NCI-H2107 treated with DMSO at 0.1 percent for 48 hours (cell line): ENCODE results near the gene SERPINA6.
"Not testable (repeated sequence)": the region's sequence is repeated elsewhere in the genome, so short reads cannot be mapped to it uniquely, and the experiment has no call there.

Source experiments
- DNase-seq: peaks from one replicate; lab custom pipeline; 2025; ENCODE audit not compliant: unreplicated experiment; lab: John Stamatoyannopoulos, UW

The SERPINA6 gene

GRCh38 chr14:94355191-94355794, 32.2 kb upstream of the SERPINA6 start:
- no peak for DNase-seq

- DNase-seq, result no peak
These were observed 31.6 kb upstream of the SERPINA6 start for GRCh38 chr14:94354638-94355185.

GRCh38 chr14:94354190-94354589, 31.1 kb upstream of the SERPINA6 start:
- not testable (repeated sequence) for DNase-seq

DNA sequence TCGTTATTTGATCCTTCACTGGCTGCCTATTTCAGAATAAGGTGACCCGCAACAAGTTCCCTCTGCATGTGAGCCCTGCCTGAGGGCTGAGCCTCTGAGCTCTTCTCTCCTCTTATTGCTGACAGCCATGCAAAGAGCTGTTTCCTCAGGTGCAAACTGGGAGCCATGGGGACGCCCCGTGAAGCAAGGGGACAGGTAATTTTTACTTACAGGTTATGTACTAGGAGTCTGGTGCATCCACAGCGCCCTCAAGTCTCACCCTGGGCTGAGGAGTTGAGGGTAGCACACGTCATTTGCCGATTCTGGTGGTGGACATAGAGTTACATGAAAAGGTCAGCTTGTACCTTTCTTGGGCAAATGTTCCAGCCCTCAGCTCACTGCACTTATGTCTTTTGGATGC, 26.1 kb upstream of the SERPINA6 start:
- DNase-seq, result no peak

DNA sequence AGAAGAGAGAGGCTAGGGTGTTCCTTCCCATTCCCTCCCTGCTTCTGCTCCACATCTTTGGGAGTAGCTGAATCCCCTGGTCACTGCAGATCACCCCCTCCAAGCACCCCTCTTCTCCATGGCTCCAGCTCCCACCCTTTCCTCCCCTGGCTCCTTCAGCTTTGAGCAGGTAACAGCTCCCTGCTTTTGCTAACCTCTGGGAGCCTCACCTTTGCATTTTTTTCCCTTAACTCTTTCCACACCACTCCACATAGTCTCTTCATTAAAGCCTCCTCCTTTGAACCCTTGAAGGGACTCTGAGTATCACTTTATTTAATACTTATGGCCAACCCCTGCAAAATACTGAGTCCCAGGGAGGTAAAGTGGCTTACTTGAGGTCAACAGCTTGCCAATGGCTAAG, 25.7 kb upstream of the SERPINA6 start:
- no peak for DNase-seq

DNA sequence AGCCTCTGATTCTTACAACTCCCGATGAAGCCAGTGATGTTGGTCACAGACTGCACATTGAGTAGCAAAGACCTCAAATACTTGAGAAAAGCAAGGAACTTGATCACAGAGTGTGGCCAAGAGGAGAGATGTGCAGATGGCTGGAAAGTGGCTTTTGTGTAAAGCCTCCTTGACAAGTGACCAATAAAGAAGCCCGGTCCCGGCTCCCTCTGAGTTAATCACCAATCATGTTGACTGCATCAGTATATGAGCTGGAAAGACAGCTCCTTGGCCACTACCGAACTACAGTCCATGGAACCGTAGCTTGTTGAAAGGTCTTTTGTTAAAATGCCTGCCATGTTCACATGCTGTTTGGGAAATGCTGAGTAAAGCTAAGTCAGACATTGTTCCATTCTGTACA, 23.7 kb upstream of the SERPINA6 start:
- no peak for DNase-seq

DNA sequence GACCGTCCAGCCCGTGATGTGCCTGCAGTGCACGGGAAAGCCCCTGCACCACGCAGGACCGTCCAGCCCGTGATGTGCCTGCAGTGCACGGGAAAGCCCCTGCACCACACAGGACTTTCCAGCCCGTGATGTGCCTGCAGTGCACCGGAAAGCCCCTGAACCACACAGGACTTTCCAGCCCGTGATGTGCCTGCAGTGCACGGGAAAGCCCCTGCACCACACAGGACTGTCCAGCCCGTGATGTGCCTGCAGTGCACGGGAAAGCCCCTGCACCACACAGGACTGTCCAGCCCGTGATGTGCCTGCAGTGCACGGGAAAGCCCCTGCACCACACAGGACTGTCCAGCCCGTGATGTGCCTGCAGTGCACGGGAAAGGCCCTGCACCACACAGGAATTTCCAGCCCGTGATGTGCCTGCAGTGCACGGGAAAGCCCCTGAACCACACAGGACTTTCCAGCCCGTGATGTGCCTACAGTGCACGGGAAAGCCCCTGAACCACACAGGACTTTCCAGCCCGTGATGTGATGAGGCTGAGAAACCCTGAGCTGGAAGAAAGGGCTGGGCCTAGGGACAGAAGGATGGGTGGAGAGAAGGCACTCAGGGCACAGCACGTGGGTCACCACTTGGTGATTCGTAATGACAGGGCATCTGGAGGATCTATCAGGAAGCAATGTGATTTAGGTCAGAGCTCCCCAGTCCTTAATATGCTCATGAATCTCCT, 23.1 kb upstream of the SERPINA6 start:
- not testable (repeated sequence) for DNase-seq

- DNase-seq, result no peak
These were observed 22.4 kb upstream of the SERPINA6 start for GRCh38 chr14:94345344-94346064.

DNA sequence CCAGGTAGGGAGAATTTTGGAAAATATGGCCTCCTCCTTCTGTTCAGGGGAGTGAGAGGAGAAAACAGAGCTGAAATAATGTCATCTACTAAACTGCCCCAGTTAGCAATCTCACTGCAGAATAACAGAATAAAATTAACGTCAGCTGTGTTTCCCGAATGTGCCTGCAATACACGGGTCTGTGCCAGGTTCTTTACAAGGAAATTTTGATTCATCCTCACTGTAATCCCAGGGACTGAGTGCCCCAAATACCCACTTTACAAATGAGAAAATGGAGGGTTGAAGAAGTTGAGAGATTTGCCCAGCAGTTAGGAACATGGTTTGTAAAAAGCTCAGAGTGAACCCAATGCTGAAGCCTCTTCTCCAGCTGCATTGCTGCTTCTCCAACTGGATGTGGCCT, 21.3 kb upstream of the SERPINA6 start:
- no peak for DNase-seq

DNA sequence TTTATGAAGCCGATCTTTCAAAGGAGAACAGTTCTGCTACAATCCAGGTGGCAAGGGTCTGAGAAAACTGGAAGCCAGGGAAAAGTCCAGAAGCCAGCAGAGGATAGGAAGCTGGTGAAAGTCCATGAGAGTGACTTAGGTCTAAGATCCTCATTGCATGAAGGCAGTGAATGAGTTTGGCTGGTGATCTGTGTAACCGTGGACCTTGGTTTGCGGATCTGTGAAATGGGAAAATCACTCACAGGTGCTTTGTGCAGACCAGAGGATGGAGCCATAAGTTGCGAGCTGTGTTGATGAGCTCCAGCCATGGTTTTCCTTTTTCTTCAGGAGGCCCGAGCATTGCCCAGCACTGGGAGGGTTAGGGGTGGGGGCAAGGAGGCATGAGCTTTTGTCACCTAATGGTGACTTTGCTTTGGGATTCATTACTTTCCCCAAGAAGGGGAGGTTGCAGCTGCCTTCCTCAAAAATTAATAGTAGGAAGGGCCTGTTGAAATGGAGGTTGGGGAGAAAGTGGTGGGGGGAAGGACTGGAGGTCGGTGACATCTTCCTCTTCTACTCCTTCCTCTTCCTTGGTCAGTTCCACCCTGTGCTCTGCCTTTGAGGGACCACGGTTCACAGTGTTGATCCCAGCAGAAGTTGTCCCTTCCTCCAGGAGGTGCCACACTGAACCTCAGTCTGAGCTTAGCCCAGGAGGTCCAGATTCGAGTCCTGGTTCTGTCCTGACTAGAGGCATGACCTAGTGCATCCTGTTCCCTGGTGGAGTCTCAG, 20.3 kb upstream of the SERPINA6 start:
- DNase-seq, result no peak

DNA sequence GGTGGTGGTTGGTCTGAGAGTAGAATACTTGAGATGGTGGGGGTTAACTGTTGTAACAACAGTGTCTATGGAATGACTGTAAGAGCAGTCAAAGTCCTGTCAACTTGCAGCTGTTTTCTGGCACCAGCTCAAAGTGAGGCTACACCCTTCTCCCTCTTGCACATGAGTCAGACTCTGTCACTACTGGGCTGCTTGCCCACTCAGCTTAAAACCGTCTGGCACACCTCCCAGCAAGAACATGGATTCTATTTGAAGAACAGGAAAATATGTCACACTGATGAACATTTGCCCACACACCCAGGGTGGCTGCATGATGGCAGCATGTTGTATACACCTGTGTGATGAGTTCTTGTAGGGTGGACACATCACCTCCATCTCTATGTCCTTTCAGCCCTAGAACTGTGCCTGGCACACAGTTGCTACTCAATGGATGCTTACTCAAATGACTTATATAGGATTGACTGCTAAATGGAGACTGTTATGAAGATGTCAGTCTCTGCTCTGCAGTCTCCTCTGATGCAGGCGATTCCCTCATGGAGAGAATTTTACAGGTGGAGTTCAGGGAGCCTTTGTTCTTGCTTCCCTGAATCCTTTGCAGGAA, 19.3 kb upstream of the SERPINA6 start:
- DNase-seq, result no peak

DNA sequence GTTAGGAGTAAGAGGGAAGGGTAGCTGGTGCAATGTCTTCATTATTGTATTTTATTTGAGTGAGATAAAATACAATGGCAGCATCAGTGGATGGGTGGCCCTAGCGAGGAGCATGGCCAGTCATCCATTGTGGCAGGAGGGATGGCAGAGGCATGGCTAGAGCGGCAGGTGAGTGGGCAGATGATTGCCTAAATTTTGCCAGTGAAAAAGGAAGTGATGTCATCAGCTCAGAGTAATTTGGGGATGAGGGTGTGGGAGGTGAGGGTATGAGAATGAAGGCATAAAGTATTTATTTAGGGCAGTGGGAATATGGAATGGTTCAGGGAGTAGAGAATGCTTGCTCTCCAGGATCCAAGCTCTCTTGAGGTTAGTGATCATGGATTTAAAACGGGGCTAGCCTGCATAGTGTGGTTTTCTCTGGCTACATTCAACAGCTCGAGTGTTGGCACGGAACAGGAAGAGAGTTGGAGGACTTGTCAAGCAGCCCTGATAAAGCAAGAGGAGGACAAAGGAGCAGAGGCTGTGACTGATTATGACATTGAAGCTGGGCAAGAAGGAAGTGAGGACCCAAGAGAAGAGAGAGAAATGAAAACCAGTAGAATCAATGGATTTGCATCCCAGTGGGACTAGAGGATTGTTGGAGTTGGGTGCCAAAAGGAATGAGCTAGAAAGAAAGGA, 18.7 kb upstream of the SERPINA6 start:
- no peak for DNase-seq

- DNase-seq, result no peak
These were observed 17.4 kb upstream of the SERPINA6 start for GRCh38 chr14:94340533-94340932.

DNA sequence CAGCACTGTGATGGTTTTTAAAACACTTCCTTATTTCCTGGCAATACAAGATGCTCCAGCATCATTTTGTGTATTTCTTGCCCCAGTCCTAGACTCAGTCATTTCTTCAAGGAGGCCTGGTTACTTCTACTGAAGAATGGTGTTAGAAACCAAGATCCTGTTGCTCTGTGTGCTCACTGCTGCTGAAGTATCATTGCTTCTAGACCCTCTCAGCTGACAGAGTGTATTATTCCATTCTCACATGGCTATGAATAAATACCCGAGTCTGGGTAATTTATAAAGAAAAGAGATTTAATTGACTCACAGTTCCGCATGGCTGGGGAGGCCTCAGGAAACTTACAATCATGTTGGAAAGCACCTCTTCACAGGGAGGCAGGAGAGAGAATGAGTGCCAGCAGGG, 14.9 kb upstream of the SERPINA6 start:
- no peak for DNase-seq

GRCh38 chr14:94337274-94337673, 14.1 kb upstream of the SERPINA6 start:
- no peak for DNase-seq

DNA sequence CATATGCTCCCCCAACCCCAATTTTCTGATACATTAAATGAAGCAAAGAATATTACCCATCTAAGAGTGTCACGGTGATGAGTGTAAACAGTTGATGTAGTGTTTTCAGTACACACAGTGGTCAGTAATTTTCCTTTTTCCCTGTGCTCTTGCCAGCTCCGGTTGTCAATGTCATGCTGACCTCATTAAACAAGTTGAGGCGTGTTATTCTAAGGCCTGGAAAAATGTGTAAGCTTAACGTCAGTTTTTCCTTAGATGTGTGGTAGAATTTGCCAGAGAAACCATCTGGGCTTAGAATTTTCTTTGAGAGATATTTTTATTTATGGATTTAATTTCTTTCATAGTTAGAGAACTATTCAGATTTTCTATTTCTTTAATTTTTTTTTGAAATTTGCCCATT, 11.7 kb upstream of the SERPINA6 start:
- no peak for DNase-seq

DNA sequence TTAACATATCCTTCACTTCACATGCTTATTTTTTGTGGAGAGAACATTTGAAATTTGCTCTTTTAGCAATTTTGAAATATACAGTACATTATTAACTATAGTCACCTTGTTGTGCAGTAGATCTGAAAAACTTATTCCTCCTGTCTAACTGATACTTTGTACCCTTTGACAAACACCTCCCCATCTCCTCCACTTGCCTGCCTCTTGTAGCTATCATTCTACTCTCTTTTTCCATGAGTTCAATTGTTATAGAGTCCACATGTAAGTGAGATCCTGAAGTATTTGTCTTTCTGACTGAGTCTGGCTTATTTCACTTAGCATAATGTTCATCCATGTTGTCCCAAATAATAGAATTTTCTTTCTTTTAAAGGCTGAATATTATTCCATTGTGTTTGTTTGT, 9.5 kb upstream of the SERPINA6 start:
- DNase-seq, result no peak

DNA sequence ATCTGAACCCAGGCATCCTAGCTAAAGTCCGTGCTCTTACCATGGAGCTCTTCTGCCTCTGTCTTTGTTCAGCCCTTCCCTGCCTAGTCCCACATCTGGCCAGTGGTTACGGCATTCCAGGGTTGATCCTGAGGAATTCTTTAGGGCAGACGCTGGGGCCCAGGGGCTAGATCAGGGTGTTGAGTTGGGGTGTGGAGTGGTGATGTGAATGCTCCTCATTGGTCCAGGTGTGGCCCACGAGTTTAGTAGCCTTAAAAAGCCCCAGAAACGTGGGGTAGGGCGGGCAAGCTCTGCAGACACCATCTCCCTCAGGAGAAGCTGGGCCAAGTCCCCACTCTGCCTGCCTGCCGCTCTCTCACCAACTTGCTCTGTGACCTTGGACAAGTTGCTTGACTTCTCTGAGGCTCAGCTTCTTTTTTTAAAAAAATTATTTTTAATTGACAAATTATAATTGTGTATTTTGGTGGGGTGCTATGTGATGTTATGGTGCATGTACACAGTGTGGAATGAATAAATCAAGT, 9.0 kb upstream of the SERPINA6 start:
- no peak for DNase-seq

GRCh38 chr14:94331462-94331861, 8.3 kb upstream of the SERPINA6 start:
- no peak for DNase-seq

DNA sequence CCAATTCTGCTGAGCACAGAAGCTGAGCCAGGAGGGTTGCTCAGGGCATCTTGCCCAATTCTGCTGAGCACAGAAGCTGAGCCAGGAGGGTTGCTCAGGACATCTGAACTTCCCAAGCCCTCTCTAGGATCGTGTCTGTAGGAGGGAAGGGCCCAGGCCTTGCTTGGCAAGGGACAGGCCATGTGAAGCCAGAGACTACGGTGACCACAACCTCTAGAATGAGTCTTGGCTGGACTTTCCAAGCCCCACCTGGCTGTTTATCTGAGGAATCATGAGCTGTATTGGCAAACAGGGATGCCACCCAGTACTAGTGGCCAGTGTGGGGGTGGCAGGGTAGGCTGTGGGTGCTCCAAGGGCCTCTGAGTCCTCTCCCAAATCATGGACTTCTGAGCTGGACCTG, 7.7 kb upstream of the SERPINA6 start:
- no peak for DNase-seq
